A549 (cell line): ENCODE measurements around the gene ITGB1.

Source experiments
- BHLHE40 ChIP-seq: IDR thresholded peaks from 2 replicates; pipeline ENCODE4 v1.6.1; 2012; ENCODE audit warnings: low read depth, low read length, inconsistent platforms
- CBX2 ChIP-seq: fragments of 200-600 bp; sonication (generic); IDR thresholded peaks from 2 replicates; pipeline ENCODE4 v1.6.1; 2016; ENCODE audit warnings: low read depth, mild to moderate bottlenecking, borderline replicate concordance
- EP300 ChIP-seq, 2 experiments: fragments of >200 bp; sonication (Bioruptor Twin); formaldehyde crosslinking; IDR thresholded peaks; 2 replicates in 1 of 2; 3 replicates in 1 of 2; pipeline ENCODE4 v1.6.1; 2016 to 2017
- FOXS1 ChIP-seq: fragments of 250-450 bp; sonication (Bioruptor Pico); IDR thresholded peaks from 2 replicates; pipeline ENCODE4 v1.5.0; 2020; ENCODE audit warnings: mild to moderate bottlenecking, moderate library complexity
- KDM1A ChIP-seq: fragments of 200-600 bp; sonication (generic); IDR thresholded peaks from 2 replicates; pipeline ENCODE4 v1.6.1; 2016; ENCODE audit warnings: low read depth, mild to moderate bottlenecking
- POLR2A ChIP-seq: IDR thresholded peaks from 2 replicates; pipeline ENCODE4 v1.6.1; 2012; ENCODE audit warnings: mild to moderate bottlenecking, low read length
- SMC3 ChIP-seq: fragments of >200 bp; sonication (Bioruptor Twin); formaldehyde crosslinking; IDR thresholded peaks from 3 replicates; pipeline ENCODE4 v1.6.1; 2018; ENCODE audit warnings: inconsistent platforms
- ZSCAN20 ChIP-seq: fragments of 250-450 bp; sonication (Bioruptor Pico); IDR thresholded peaks from 2 replicates; pipeline ENCODE4 v1.8.0; 2022; ENCODE audit warnings: mild to moderate bottlenecking, moderate library complexity
- TF ChIP-seq, protein P1 (sequence below): fragments of >200 bp; sonication (Bioruptor Twin); formaldehyde crosslinking; IDR thresholded peaks from 3 replicates; pipeline ENCODE4 v1.5.1; 2016
- TF ChIP-seq, protein P2 (sequence below): fragments of 450-650 bp; IDR thresholded peaks from 2 replicates; pipeline ENCODE4 v1.6.1; 2014; ENCODE audit warnings: antibody characterized with exemption

DNA sequence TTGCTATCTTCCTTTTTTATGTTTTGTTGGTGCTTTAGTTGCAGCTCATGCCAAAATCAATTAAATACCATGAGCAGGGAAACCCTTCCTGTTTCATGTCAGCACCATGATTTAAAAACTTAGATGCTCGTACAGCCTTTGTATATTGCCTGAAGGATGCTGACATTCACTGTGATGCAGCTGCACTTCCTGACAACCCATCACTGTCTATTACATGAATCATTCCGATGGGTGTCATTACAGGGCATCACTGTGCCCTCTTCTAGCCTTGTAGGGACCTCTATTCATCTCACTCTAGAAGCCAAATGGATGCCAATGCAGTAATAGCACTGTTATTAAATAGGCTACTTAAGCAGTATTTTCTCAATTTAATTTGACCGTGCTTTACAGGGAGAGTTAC, 18.3 kb upstream of the ITGB1 start:
- TF ChIP-seq, protein P1, sequence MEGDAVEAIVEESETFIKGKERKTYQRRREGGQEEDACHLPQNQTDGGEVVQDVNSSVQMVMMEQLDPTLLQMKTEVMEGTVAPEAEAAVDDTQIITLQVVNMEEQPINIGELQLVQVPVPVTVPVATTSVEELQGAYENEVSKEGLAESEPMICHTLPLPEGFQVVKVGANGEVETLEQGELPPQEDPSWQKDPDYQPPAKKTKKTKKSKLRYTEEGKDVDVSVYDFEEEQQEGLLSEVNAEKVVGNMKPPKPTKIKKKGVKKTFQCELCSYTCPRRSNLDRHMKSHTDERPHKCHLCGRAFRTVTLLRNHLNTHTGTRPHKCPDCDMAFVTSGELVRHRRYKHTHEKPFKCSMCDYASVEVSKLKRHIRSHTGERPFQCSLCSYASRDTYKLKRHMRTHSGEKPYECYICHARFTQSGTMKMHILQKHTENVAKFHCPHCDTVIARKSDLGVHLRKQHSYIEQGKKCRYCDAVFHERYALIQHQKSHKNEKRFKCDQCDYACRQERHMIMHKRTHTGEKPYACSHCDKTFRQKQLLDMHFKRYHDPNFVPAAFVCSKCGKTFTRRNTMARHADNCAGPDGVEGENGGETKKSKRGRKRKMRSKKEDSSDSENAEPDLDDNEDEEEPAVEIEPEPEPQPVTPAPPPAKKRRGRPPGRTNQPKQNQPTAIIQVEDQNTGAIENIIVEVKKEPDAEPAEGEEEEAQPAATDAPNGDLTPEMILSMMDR = no peak
- TF ChIP-seq FOXS1 (CRISPR knock-in tag) (no peak), CBX2 (no peak), BHLHE40 (no peak), POLR2A (no peak), ZSCAN20 (CRISPR knock-in tag) (no peak), SMC3 (no peak), KDM1A (no peak), EP300 (IDR thresholded peaks at IDR 0.05) (no peak)
- TF ChIP-seq, protein P2, sequence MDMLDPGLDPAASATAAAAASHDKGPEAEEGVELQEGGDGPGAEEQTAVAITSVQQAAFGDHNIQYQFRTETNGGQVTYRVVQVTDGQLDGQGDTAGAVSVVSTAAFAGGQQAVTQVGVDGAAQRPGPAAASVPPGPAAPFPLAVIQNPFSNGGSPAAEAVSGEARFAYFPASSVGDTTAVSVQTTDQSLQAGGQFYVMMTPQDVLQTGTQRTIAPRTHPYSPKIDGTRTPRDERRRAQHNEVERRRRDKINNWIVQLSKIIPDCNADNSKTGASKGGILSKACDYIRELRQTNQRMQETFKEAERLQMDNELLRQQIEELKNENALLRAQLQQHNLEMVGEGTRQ = no peak
